DOHH2 (cell line): ENCODE data around the gene CCNL1.

Experiments used
- CTCF ChIP-seq: fragments of 200-600 bp; sonication (generic); IDR thresholded peaks from one replicate; pipeline ENCODE4 v1.5.1; 2014; ENCODE audit warnings: antibody characterized with exemption, mild to moderate bottlenecking, low read depth, low read length; ENCODE audit not compliant: poor library complexity, severe bottlenecking
- EZH2phosphoT487 ChIP-seq: fragments of 200-600 bp; sonication (generic); IDR thresholded peaks from 2 replicates; pipeline ENCODE4 v1.6.1; 2017; ENCODE audit warnings: borderline replicate concordance, mild to moderate bottlenecking, antibody characterized with exemption, low read length, moderate library complexity, mixed read lengths

GRCh38 chr3:157102098-157102497, 57.8 kb downstream of the CCNL1 start:
- no peak for TF ChIP-seq CTCF
- TF ChIP-seq EZH2phosphoT487: no peak
